Measurements from ENCODE around the gene PRKCH.

Gene PRKCH

DNA sequence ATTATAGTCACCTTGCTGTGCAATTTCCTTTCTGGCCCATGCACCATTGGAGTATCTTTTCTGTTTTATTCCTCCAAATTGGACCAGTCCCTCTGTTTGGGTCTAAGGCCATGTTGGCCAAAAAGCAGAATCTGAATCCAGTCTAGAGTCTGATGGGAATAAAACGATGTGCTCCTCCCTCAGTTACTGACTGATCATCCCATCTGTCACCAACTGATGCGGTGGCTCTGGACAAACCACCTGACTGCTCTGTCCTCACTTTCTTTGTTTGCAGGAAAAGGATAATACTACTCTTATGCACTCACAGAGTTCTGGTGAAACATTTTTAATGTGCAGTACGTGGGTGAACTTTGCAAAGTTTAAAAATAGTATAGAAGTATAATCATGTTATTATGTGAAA is 253.7 kb downstream of the PRKCH start:
- no peak for DNase-seq

DNA sequence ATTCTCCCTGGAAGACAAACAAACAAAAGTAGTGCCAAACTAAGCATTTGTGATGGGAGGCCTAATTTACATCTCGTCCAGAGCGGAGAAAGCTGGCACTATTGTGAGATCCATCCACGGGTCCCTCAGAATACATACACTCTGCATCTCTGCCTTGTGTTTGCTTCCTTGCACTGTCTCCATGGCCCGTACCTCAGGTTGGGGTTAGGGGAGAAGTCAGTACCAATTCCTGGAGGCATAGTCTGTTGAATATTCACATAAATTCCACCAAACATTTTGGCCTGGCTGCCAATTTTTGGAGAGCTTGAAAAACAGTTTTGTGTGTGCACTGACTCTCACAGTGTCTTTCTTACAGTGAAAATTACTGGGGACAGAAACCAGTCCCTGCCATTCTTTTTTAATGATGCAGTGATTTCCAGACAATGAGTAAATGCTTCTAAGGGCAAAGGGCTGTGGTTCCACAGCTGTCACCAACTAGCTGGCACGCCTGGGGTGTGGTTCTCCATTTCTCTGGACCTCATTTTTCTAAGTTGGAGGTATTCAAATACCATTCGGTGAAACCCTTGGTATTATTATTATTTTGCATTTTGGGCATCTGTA is 254.3 kb downstream of the PRKCH start:
- no peak for DNase-seq

DNA sequence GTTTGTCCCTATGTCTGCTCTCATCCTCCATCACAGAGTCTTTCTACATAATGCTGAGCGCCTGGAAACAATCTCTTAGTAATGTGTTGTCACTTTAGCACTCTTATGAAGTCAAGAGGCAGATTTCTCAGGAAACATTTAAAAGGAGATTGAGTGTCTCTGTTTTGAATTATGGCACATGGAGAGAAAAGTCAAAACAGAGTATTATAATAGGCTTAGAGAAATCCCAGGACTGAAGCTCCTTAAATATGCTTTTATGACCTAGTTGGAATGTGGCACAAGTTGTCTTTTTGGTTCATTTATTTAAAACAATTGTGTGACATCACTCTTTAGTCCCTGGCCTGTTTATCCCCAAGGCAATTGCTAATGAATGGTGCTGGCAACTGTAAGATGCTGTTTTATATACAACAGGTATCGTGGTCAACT is 256.1 kb downstream of the PRKCH start:
- DNase-seq, result no peak

DNA sequence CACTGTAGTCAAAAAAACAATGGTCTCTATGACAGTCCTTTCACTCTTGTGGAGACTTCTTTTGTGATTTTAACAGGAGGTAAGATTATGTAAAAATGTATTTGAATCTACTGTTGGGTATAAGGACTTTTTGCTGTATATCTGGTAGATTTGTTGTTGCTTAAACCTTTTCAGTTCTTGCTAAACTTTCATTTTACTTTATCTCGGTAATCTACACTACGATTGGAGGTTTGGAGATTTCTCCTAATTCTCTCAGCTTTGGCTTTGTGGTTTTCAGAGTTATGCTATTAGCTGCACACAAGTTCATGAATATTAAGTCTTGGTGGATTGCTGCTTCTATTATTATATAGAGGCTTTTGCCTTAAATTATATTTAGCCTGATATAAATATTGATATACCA is 257.4 kb downstream of the PRKCH start:
- no peak for DNase-seq

- no peak for DNase-seq
Measured at GRCh38 chr14:61581340-61581739, 260.0 kb downstream of the PRKCH start.

DNA sequence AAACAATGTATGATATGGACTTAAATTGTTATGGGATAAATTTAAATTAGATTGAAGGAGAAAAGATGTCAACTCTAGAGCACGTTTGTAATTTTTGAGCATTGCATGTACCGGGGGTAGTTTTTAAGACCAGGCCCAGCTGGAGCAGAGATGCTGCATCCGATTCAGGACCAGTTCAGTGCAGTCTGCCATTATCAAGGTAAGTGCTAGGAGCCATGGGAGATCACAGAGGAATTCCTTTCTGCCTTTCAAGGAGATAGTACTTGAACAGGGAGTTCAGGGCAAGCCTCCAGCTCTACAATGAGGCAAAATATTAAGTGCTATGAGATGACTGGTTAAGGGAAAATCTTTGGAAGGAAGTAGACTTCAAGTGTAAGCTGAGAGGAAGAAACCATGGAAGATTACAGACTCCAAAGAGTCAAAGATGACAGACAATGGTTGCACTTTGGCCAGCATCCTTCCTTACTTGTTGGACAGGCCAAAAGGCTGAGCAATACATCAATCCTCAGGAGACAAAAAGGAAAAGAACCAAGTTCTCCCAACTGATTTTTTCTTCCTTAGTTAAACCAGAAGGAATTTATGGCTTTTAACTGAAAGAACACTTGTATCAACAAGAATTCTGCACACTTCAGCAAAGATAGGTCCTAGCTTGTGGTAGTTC is 260.7 kb downstream of the PRKCH start:
- no peak for DNase-seq

- DNase-seq, result no peak
Measured at GRCh38 chr14:61582815-61583214, 261.4 kb downstream of the PRKCH start.

- DNase-seq, result no peak
Measured at GRCh38 chr14:61584331-61584741, 263.0 kb downstream of the PRKCH start.

DNA sequence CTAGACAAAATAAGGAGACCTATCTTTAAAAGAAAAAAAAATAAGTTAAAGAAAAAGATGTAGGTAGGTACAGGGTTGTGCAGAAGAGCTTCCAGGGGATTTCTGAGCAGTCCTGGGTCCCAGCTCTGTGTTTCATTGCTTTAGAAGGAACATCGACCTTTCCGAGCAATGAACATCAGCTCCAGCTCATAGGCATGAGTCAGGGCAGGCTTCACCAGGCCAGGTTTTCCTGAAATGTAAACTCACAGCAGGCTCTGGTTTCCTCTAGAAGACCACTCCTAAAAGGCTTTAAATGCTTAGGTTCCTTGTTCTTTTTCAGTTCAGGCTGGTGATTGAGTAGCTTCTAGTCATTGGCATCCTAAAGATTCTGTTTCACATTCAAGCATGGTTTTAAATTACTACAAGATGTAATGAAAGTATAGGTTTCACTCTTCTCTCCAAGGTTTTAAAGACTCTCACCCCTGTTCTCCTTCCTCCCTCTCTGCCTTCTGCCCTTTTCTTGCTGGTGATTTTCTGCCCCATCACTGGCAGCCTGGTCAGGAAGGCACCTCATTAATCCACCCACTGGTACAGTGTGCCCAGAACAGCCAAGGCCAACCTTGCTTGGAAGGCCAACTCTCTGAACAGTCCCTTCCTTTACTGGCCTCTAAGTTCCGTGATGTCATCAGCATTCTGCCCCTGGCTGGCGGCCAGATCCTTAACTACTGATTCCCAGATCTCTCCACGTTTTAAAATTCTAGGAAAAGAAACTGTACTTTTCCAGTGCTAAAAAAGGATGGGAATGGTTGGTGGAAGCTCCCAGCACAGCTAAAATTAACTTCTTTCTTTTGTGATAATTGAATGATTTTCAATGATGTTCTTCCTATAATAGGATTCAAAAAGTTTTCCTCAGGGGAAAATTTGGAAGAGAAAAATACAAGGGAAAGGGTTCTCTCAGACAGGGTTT is 264.5 kb downstream of the PRKCH start:
- no peak for DNase-seq

DNA sequence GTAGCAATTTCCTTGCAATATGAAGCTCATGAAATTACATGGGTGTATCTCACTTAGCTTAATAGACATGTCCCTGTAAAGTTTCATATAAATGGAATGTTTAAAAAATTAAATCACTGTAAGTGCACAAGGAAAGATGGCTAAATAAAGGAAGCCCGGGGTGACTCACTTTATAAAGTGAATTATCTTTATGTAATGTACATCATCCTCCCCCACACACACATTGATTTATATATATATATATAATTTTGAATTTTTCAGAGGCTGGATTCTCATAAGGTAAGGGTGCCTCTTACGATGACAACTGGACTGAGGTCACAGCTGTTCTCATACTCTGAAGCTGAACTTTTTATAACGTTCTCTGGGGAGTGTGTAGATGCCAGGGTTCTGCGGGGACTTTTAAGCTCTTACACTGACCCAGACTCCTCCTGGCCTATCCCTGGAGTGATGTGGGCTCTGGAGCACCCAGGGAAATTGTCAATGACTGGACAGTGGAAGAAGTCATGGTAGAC is 265.2 kb downstream of the PRKCH start:
- DNase-seq, result no peak

GRCh38 chr14:61587081-61587713 is 265.8 kb downstream of the PRKCH start:
- DNase-seq, result no peak

DNA sequence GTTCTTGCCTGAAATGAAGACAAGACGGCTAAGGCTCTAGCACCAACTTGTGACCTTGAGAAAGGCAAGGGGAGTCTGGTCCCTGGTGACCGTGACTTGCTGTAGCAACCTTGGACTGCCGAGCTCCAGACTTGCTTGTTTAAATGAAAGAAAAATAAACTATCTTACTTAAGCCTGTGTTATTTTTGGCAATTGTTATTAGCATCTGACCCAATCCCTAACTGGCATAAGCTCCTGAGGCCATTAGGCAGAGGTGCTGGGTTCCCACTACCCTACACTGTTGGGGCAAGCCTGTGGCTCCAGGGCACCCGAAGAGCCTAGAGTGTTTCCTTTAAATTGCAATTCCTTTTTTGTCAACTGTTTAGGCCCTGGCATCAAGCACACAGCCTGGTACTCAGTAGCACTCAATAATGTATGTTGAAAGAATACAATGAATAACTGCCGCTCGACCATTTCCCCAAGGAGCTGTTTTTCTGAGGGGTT is 267.1 kb downstream of the PRKCH start:
- no peak for DNase-seq

GRCh38 chr14:61589691-61590581 is 268.6 kb downstream of the PRKCH start:
- no peak for DNase-seq

DNA sequence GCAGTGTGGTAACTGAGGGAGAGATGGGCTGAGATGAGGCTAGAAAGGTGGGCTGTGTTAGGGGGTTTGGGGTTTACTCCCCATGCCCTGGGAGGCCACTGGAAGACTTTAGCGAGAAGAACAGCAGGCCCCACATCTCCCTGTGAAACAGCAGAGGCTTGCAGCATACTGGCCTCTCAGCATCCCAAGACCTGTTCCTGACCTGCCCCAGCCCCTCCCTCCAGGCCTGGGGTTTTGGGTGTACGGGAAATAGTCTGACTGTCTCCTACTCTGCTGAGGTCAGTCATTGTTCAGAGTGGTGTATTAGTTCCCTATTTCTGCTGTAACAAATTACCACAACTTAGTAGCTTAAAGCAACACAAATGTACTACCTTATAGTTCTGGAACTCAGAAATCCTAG is 270.5 kb downstream of the PRKCH start:
- DNase-seq, result no peak

GRCh38 chr14:61593330-61593729 is 272.0 kb downstream of the PRKCH start:
- no peak for DNase-seq

DNA sequence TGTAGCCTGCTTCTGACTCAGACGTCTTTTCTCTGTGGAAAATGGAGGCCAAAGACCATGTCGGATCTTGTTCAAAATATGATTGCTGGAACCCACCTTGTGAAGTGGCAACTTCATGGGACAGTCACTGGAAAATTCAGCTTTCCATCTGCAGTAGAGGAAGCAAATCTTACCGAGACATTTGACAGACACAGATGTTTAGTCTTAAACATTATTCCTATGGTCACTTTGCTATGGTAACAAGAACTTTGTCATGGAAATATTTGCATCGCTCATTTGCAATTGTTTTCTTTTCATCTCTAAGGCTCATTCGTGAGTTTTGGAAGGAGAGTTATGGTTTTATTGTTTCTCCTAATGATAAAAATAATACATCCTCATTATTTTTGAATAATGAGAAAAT is 275.6 kb downstream of the PRKCH start:
- no peak for DNase-seq

DNA sequence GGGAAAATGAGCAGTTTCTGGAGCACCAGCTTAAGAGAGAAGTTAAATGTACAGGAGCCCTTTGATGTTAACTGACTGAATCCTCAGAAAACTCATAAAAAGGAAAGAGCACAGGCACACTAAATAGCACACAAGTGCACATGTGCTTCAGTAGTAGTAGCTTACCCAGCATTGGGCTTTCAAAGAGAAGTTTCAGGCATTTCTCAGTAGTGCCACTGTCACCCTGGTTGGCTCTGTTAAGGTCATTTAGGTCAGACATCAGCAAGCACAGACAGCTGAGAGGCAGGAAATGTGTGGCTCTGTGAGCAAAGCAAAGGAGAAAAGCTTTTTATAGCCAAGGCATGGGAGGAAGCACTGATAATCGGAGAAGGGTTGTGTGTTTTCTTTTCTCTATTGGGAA is 277.6 kb downstream of the PRKCH start:
- DNase-seq, result no peak

DNA sequence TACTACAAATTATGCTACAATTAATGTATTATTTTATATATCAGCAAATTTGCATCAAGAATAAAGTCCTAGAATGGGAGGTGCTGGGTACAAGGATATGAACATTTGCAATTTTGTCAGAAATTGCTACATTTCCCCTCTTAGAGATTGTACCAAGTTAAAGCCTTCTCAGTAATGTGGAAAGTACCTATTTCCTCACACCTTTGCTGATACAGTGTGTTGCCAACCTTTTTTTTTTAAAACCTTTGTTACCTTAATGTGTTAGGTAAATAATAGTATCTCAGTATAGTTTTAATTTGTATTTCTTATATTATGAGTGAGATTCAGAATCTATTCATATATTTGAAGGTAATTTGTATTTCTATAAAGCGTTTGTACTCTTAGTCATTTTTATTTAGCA is 278.6 kb downstream of the PRKCH start:
- no peak for DNase-seq

Data from activated T-cell treated with anti-CD3 and anti-CD28 coated beads, Interleukin-2, amount 50 U/mL, for 1 hour (primary cell).